DND-41 (cell line): ENCODE data around the gene SOX8.

Experiments used
- CTCF ChIP-seq: IDR thresholded peaks from 2 replicates; pipeline ENCODE4 v1.5.1; 2012; ENCODE audit warnings: borderline replicate concordance, low read length, moderate library complexity, mild to moderate bottlenecking; ENCODE audit not compliant: poor library complexity, severe bottlenecking; ENCODE audit errors: extremely low read depth
- EZH2 ChIP-seq: IDR thresholded peaks from 3 replicates; pipeline ENCODE4 v1.6.1; 2012; ENCODE audit warnings: borderline replicate concordance, low read depth, mild to moderate bottlenecking, moderate library complexity, low read length, inconsistent platforms; ENCODE audit not compliant: severe bottlenecking

GRCh38 chr16:998615-999014 lies 17.0 kb downstream of the SOX8 start:
- TF ChIP-seq CTCF (no peak), EZH2 (no peak)
